BJ (cell line): Measurements from ENCODE around the gene NANOGP8. TPM values are rescaled to one million over a fixed set of nuclear protein-coding genes. Genes with fewer than 3 reads are reported as not detected.

Experiments
- CTCF ChIA-PET: fragments of 350-600 bp; formaldehyde crosslinking; extraction: SDS; loops from one replicate; lab custom pipeline; 2021; ENCODE audit warnings: antibody characterized with exemption, inconsistent platforms; lab: Yijun Ruan, JAX
- POLR2A ChIA-PET: fragments of 300-600 bp; sonication (Branson Sonifier 250); formaldehyde crosslinking; extraction: SDS; loops from one replicate; lab custom pipeline; 2021; ENCODE audit warnings: antibody characterized with exemption; lab: Charles Lee
- DNase-seq: peaks from one replicate; pipeline ENCODE4 v3.0.0-alpha.2; 2011; ENCODE audit warnings: low read depth
- H3K27me3 ChIP-seq: 2 replicates; pipeline ENCODE4 v1.6.0; 2011; ENCODE audit warnings: low read length; ENCODE audit not compliant: control insufficient read depth, insufficient read depth
- H3K36me3 ChIP-seq: 2 replicates; pipeline ENCODE4 v1.5.1; 2011; ENCODE audit warnings: low read length; ENCODE audit not compliant: control insufficient read depth, insufficient read depth
- H3K4me3 ChIP-seq: 2 replicates; pipeline ENCODE4 v1.5.1; 2011; ENCODE audit warnings: low read depth, mild to moderate bottlenecking, control low read depth, low read length
- polyA plus RNA-seq: library from polyadenylated mRNA; depleted of rRNA; stranded (reverse); fragments of >200 nt; gene quantifications from 2 replicates; pipeline ENCODE4 v1.2.3, GENCODE V29; 2011
- TF ChIP-seq, protein P1 (sequence below): IDR thresholded peaks from 2 replicates; pipeline ENCODE4 v1.5.1; 2011; ENCODE audit warnings: low read depth, mild to moderate bottlenecking, control low read depth, inconsistent platforms, low read length, moderate library complexity; ENCODE audit not compliant: insufficient read depth

NANOGP8 gene
- polyA plus RNA-seq, 1 experiment: not detected

DNA sequence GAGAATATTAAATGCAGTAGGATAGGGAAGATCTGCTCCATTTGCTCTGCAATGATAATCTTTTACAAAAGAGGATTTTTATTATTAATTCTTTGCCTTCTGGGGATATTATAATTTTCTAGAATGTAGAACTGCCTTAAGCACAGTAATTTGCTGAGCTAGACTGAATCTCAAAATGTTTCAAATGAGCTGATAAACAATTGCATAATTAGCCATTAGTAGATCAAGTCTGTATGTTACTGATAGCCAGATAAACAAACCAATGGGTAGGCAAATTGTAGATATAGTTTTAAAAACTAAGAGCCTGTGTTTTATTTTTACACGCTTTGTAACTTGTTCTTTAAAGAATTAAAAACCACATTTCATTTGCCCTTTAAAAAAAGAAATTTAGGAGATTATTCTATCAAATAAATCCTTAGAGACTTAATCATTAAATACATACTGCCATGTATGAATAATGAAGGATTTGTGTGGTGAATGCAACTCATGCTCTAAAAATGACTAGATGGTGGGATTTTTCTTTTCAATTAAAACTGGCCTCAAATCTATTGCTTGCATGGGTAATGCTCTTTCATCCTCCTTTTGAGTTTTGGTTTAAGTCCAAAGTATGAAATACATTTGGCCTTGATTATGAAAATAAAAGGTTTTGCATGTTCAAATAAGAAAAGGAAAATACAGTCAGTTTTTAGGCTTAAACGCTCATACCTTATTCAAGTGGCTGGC, 32.6 kb upstream of the NANOGP8 start:
- Histone ChIP-seq H3K27me3 (no peaks in the 10 kb centered on the region), H3K4me3 (no peak overlapping the region), H3K36me3 (no peaks in the 10 kb centered on the region)
- ChIA-PET POLR2A (no interaction called here), CTCF (interaction anchor here (1.1 kb wide), 1 partner anchor 12 kb away, joined by 3 read pairs; no protein-coding TSS in a partner anchor)
- TF ChIP-seq, protein P1, sequence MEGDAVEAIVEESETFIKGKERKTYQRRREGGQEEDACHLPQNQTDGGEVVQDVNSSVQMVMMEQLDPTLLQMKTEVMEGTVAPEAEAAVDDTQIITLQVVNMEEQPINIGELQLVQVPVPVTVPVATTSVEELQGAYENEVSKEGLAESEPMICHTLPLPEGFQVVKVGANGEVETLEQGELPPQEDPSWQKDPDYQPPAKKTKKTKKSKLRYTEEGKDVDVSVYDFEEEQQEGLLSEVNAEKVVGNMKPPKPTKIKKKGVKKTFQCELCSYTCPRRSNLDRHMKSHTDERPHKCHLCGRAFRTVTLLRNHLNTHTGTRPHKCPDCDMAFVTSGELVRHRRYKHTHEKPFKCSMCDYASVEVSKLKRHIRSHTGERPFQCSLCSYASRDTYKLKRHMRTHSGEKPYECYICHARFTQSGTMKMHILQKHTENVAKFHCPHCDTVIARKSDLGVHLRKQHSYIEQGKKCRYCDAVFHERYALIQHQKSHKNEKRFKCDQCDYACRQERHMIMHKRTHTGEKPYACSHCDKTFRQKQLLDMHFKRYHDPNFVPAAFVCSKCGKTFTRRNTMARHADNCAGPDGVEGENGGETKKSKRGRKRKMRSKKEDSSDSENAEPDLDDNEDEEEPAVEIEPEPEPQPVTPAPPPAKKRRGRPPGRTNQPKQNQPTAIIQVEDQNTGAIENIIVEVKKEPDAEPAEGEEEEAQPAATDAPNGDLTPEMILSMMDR: no peak
- DNase-seq: no peak

DNA sequence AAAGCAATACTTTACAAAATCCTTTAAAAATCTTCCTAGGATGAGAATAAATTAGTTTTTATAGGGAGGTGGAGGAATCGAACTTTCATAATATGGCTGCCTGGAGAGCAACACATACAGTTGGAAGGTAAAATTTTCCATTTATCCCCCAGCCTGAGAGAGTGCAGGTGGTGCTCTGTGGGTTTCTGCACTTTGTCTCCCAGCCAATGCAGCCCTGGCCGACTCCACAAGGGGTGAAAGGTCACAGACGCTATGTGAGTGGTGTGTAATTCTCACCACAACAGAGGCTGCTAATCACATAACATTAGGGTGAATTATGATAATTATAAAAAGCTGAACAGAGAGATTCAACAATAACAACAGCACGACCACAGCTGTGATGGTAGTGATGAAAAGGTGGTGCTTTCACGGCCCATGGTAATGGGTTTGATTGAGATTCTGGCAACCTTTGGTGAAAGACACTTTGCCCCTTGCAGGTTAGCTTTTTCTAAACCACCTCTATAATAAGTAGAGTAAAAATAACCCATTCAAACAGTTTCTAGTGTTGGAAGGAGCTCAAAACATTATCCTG, 30.1 kb upstream of the NANOGP8 start:
- H3K36me3 ChIP-seq: no peaks in the 10 kb centered on the region
- no peak overlapping the region for H3K4me3 ChIP-seq
- no peaks in the 10 kb centered on the region for H3K27me3 ChIP-seq
- DNase-seq: no peak
- TF ChIP-seq, protein P1: no peak
- ChIA-PET CTCF (no interaction called here), POLR2A (no interaction called here)

DNA sequence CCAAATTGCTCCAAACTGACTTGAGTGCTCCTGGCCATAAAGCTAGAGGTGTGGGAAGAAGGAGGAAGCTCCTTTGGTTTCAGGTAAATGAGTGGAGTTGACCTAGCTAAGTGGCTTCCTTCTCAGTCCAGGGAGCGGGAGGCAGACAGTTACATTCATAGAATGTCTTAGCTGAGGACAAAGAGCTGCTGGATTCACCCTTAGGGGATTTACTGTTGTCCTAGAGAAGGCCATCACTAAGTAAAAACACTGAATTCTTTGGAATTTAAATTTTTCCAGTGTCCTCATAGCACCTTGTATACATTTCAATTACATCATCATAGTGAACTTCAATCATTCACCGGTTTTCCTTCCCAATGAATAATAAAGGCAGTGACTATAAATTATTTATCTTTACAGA, 27.3 kb upstream of the NANOGP8 start:
- TF ChIP-seq, protein P1: no peak

DNA sequence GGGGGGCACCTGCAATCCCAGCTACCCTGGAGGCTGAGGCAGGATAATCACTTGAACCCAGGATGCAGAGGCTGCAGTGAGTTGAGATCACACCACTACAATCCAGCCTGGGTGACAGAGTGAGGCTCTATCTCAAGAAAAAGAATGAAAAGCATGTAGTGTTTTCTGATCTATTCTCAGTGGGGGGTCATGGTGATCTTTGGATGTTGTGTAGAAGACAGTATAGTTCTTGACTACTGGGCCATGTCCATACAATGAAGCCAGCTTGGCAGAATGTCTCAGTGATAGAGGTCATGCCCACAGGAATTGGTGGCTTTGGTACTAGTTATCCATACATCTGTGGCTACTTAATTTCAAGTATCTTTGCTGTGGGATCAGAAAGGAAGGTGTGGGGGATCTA, 26.8 kb upstream of the NANOGP8 start:
- no peaks in the 10 kb centered on the region for H3K27me3 ChIP-seq
- TF ChIP-seq, protein P1: no peak
- DNase-seq: no peak
- ChIA-PET POLR2A (no interaction called here), CTCF (no interaction called here)
- no peaks in the 10 kb centered on the region for H3K36me3 ChIP-seq
- H3K4me3 ChIP-seq: no peak overlapping the region

More for the DNA sequence above, 27.3 kb upstream of the NANOGP8 start:
- no peak for DNase-seq
- ChIA-PET POLR2A (no interaction called here), CTCF (no interaction called here)
- H3K27me3 ChIP-seq: no peaks in the 10 kb centered on the region
- no peaks in the 10 kb centered on the region for H3K36me3 ChIP-seq
- H3K4me3 ChIP-seq: no peak overlapping the region

DNA sequence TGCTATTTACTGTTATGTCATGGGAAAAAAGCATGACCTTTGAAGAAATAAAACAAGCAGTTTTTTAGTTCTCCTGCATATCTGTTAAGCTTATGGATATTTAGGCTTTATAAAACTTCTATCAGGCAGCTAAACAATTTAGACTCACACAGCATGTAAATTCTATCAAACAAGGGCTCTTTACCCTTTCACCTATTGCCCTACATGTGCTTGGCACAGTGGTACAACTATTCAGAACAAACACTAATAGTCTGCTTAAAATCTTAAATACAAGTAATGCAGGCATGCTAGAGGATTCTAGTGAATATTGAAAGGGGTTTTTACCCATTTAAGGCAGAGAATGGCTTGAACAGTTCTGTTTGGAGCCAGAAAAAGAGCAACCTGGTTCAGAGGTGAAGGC, 23.4 kb upstream of the NANOGP8 start:
- DNase-seq: no peak
- Histone ChIP-seq H3K27me3 (no peaks in the 10 kb centered on the region), H3K36me3 (no peaks in the 10 kb centered on the region), H3K4me3 (no peak overlapping the region)
- POLR2A ChIA-PET: no interaction called here
- TF ChIP-seq, protein P1: no peak
- CTCF ChIA-PET: no interaction called here
